Heart left ventricle (tissue), 16 donors: ENCODE results near the gene ITGA6. TPM values are rescaled to one million over a fixed set of nuclear protein-coding genes. Genes with fewer than 3 reads are reported as not detected.
A peak's percentile ranks its signal among the peaks of the same experiment; 100 is the strongest.

Source experiments
- ATAC-seq, 4 donors: fragments of 200-7000 bp; cut with Tn5 transposase; one replicate each; pipeline ENCODE4 v1.9.1; 2020 to 2022; ENCODE audit warnings: moderate library complexity in 4 of 4, mild to moderate bottlenecking in 3 of 4, moderate number of reproducible peaks in 1 of 4
- DNase-seq, 5 donors: peaks; one replicate each; pipeline ENCODE4 v3.0.0-alpha.2; 2020
- H3K27ac ChIP-seq, 12 donors: fragments of 200-600 bp; sonication (generic) in 4 of 12; one replicate each; pipeline versions ENCODE4 v1.5.0 to v1.8.0; 2016 to 2022; ENCODE audit warnings: mild to moderate bottlenecking in 2 of 12
- H3K27me3 ChIP-seq, 9 donors: fragments of 200-600 bp; sonication (generic) in 2 of 9; one replicate each; pipeline versions ENCODE4 v1.5.1 to v1.8.0; 2016 to 2022; ENCODE audit warnings: mild to moderate bottlenecking in 3 of 9
- H3K36me3 ChIP-seq, 9 donors: fragments of 200-600 bp; sonication (generic) in 2 of 9; one replicate each; pipeline versions ENCODE4 v1.5.0 to v1.8.0; 2018 to 2022; ENCODE audit warnings: mild to moderate bottlenecking in 2 of 9
- H3K4me1 ChIP-seq, 12 donors: fragments of 200-600 bp; sonication (generic) in 4 of 12; one replicate each; pipeline versions ENCODE4 v1.5.0 to v1.8.0; 2016 to 2022; ENCODE audit warnings: mild to moderate bottlenecking in 3 of 12
- H3K4me3 ChIP-seq, 12 donors: fragments of 200-600 bp; sonication (generic) in 4 of 12; one replicate each; pipeline versions ENCODE4 v1.5.0 to v1.8.0; 2017 to 2022; ENCODE audit warnings: mild to moderate bottlenecking in 9 of 12, moderate library complexity in 4 of 12
- H3K9me3 ChIP-seq, 12 donors: fragments of 200-600 bp; sonication (generic) in 4 of 12; one replicate each; pipeline versions ENCODE4 v1.5.0 to v1.8.0; 2016 to 2022; ENCODE audit warnings: mild to moderate bottlenecking in 1 of 12
- CTCF ChIP-seq, 12 donors: fragments of 200-600 bp; sonication (generic) in 4 of 12; IDR thresholded peaks; one replicate each; pipeline versions ENCODE4 v1.5.0 to v1.8.0; 2018 to 2022; ENCODE audit warnings: antibody characterized with exemption in 12 of 12, mild to moderate bottlenecking in 5 of 12
- POLR2A ChIP-seq, 2 donors: fragments of 450-650 bp; IDR thresholded peaks; one replicate each; pipeline ENCODE4 v1.6.1; 2017; ENCODE audit warnings: antibody characterized with exemption in 2 of 2, mild to moderate bottlenecking in 2 of 2, moderate library complexity in 2 of 2
- WGBS, 4 donors: extraction: QIAGEN DNeasy Blood & Tissue Kit in 2 of 4; methylation state at CpG; one replicate each; pipeline versions ENCODE4 v1.1.5 to v1.1.7; 2013 to 2018; 5-methylcytosine and 5-hydroxymethylcytosine counted together
- intact Hi-C, 10 donors: fragments of 100-400 bp; cut with DNase I; formaldehyde crosslinking; loops; one replicate each; pipeline versions ENCODE4 v1.11.1 to v1.14.2; 2022
- polyA plus RNA-seq, 2 donors: library from polyadenylated mRNA; stranded (reverse); fragments of 200-250 nt; gene quantifications; one replicate each; pipeline ENCODE4 v1.2.3, GENCODE V29; 2013
- total RNA-seq, 9 donors: library from RNA; depleted of rRNA in 2 of 9; stranded (reverse); fragments of >200 nt in 2 of 9; fragmentation: NEBNext Ultra II Directional in 3 of 9; extraction: Animal tissue kit (Norgen Biotek cat#: 25700) in 3 of 9; gene quantifications; one replicate each; pipeline versions ENCODE4 v1.1.0 to v1.2.4, GENCODE V29; 2016 to 2023
- donor health status: ischemic (EF 13 %, LVEDD 7.1; RV severe dilation, severe dysfunction).
- donor health status: healthy with polysubstance abuse.
- donor health status: DM: no; HTN: yes; CAD: no.
- donor health status: DM: no; HTN: no; CAD: no.
- donor health status: ischemic (EF 25% LVEDD 6.9; RV normal size, moderate dysfunction).
- donor health status: ischemic (EF 25% LVEDD 5.7; RV mildly dilated, moderate dysfunction).
- donor health status: healthy.
- donor health status: DM: yes; HTN: yes; CAD: no.
- donor health status: ischemic (EF 35%, LVEDD 5.7; RV mildly dilated, moderate dysfunction).
- donor health status: nonischemic (EF 11% LVEDD 7.7; RV severe dilation, severe dysfunction).
- donor health status: DM: yes; HTN: yes; CAD: no.
- donor health status: PGD.
- donor health status: ischemic (EF 29% LVEDD 5.4; RV normal size, mild dysfunction).
- donor health status: nonischemic (EF 23%, LVEDD 6.1; RV moderate dilation, normal function).

ITGA6 gene
- total and polyA plus RNA-seq, 11 donors, result 11.8 to 84.8 (median 50.6) TPM

- DNase-seq (no peak), ATAC-seq (no peak)
- Histone ChIP-seq H3K27ac (peak overlapping the region; percentile 72 to 95 (median 90)), H3K36me3 (no peaks in the 10 kb centered on the region), H3K27me3 (peaks cover 0 to 24% (median 0%) of the 10 kb centered on the region in 9 donors), H3K4me3 (peak overlapping the region; percentile 64 to 95 (median 86)), H3K9me3 (no peaks in the 10 kb centered on the region), H3K4me1 (peaks cover 0 to 68% (median 33%) of the 10 kb centered on the region in 12 donors)
- WGBS, 4 donors, result 27 to 35% (median 31%) methylated on average over 9 of the region's 9 CpGs
- intact Hi-C loops, result loop anchor here in 7 of 10 donors (2.0 to 5.0 kb wide), 3 partner anchors 33 to 72 kb away; no protein-coding TSS in a partner anchor
- TF ChIP-seq POLR2A (IDR thresholded peaks at IDR 0.05) (no peak), CTCF (IDR thresholded peaks at IDR 0.05) (peak in 1 of 12 donors; percentile 7)
Observed at GRCh38 chr2:172429301-172429968, 2.0 kb downstream of the ITGA6 start.

GRCh38 chr2:172430027-172430426, 2.6 kb downstream of the ITGA6 start:
- ATAC-seq, result no peak
- Histone ChIP-seq H3K36me3 (no peaks in the 10 kb centered on the region), H3K4me1 (peaks cover 0 to 73% (median 33%) of the 10 kb centered on the region in 12 donors), H3K27me3 (peaks cover 0 to 24% (median 0%) of the 10 kb centered on the region in 9 donors), H3K27ac (peak overlapping the region in 11 of 12 donors; percentile 79 to 95 (median 92)), H3K4me3 (peak overlapping the region in 11 of 12 donors; percentile 17 to 95 (median 86)), H3K9me3 (no peaks in the 10 kb centered on the region)
- no peak for TF ChIP-seq CTCF (IDR thresholded peaks at IDR 0.05)
- WGBS, 4 donors, result 50 to 71% (median 65%) methylated on average over 1 of the region's 1 CpG
- DNase-seq, result no peak
- intact Hi-C loops, result loop anchor here in 2 of 10 donors (2.0 kb wide), 1 partner anchor 33 kb away; no protein-coding TSS in a partner anchor

GRCh38 chr2:172430678-172431077, 3.3 kb downstream of the ITGA6 start:
- Histone ChIP-seq H3K9me3 (no peaks in the 10 kb centered on the region), H3K4me1 (peaks cover 0 to 79% (median 35%) of the 10 kb centered on the region in 12 donors), H3K36me3 (no peaks in the 10 kb centered on the region), H3K27me3 (peaks cover 0 to 24% (median 0%) of the 10 kb centered on the region in 9 donors), H3K4me3 (peak overlapping the region in 11 of 12 donors; percentile 0 to 95 (median 86)), H3K27ac (peak overlapping the region in 11 of 12 donors; percentile 11 to 95 (median 88))
- DNase-seq (no peak), ATAC-seq (no peak)
- WGBS, 4 donors, result 60 to 85% (median 72%) methylated on average over 3 of the region's 3 CpGs
- TF ChIP-seq CTCF (IDR thresholded peaks at IDR 0.05), result no peak
- TF ChIP-seq POLR2A (IDR thresholded peaks at IDR 0.05), result no peak
- intact Hi-C loops, result loop anchor here in 2 of 10 donors (2.0 kb wide), 1 partner anchor 32 kb away; no protein-coding TSS in a partner anchor

- Histone ChIP-seq H3K4me3 (peak overlapping the region in 10 of 12 donors; percentile 0 to 95 (median 87)), H3K4me1 (peaks cover 0 to 87% (median 42%) of the 10 kb centered on the region in 12 donors), H3K27me3 (peaks cover 0 to 23% (median 0%) of the 10 kb centered on the region in 9 donors), H3K36me3 (no peaks in the 10 kb centered on the region), H3K9me3 (no peaks in the 10 kb centered on the region), H3K27ac (peak overlapping the region in 9 of 12 donors; percentile 20 to 95 (median 88))
- no peak for TF ChIP-seq CTCF (IDR thresholded peaks at IDR 0.05)
- no peak for TF ChIP-seq POLR2A (IDR thresholded peaks at IDR 0.05)
- DNase-seq (peak; percentile 58 to 69 (median 60)), ATAC-seq (peak; percentile 36 to 67 (median 48))
- 19 to 32% (median 24%) methylated on average over 4 of the region's 4 CpGs for WGBS, 4 donors
- intact Hi-C loops, result loop anchor here in 2 of 10 donors (2.0 kb wide), 1 partner anchor 31 kb away; no protein-coding TSS in a partner anchor
Observed at GRCh38 chr2:172431463-172431862, 4.1 kb downstream of the ITGA6 start.
